Left ventricle myocardium superior (tissue), 1 donor: Measurements from ENCODE around the gene PPP2R5B. TPM values are rescaled to one million over a fixed set of nuclear protein-coding genes. Genes with fewer than 3 reads are reported as not detected.

Experiments
- ATAC-seq: fragments of 200-7000 bp; cut with Tn5 transposase; one replicate; pipeline ENCODE4 v1.9.1; 2020; ENCODE audit warnings: mild to moderate bottlenecking, moderate library complexity
- DNase-seq: peaks from one replicate; pipeline ENCODE4 v3.0.0-alpha.2; 2020
- intact Hi-C: fragments of 100-400 bp; cut with micrococcal nuclease; formaldehyde crosslinking; loops from one replicate; pipeline ENCODE4 v1.11.0; 2022
- total RNA-seq: library from RNA; stranded (reverse); fragmentation: NEBNext Ultra II Directional; extraction: Animal tissue kit (Norgen Biotek cat#: 25700); gene quantifications from one replicate; pipeline ENCODE4 v1.2.1, GENCODE V29; 2021
- donor health status: DM: no; HTN: yes; CAD: no; lungs with severe emphysema.

Gene PPP2R5B
- total RNA-seq, 1 donor from 2014 or later: 18.4 TPM

DNA sequence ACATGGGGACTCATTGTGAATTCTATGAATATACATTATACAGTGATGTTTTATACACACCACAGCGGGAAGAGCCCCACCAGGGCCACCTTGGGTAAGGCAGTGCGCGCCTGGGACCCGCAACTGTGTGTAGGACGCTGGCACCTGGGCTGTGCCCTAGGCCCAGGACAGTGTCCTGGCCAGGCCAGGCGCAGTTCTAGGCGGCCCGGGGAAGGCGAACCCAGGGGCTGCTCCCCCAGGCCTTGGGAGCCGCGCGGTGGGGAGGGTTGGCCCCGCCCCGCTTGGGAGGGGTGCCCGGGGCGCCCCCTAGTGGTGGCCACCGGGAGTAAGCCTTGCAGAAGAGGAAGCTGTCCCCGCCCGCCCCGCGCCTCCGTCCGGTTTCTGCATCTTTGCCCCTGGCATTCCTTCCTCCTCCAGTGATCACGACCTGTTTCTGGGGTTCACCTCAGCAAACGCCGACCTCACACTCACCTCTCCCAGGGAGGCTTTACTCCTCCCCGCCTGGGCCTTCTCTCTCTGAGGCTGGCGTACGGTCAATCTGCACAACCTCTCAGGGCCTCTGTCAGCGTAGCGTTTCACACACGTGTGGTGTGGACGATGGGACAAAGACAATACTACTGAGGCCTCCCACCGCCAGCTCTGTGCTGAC is 36.6 kb upstream of the PPP2R5B start:
- DNase-seq: peak; percentile 91
- peak; percentile 93 for ATAC-seq
- intact Hi-C loops: no loop called here

DNA sequence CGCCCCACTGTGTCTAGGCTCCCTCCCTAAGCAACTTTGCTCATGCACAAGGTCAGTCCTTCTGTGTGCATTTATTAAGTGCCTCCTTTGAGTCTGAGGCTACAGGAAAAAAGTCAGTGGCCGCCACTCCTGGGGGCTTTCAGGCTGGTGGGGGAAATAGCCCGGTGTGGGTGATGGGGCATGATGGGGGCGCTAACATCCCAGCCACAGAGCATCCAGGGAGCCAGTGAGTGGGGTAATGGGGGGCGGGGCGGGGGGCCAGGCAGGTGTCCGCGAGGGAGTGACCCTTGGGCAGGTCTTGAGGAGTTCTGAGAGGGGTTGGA is 36.1 kb upstream of the PPP2R5B start:
- DNase-seq (no peak), ATAC-seq (no peak)
- intact Hi-C loops: no loop called here

DNA sequence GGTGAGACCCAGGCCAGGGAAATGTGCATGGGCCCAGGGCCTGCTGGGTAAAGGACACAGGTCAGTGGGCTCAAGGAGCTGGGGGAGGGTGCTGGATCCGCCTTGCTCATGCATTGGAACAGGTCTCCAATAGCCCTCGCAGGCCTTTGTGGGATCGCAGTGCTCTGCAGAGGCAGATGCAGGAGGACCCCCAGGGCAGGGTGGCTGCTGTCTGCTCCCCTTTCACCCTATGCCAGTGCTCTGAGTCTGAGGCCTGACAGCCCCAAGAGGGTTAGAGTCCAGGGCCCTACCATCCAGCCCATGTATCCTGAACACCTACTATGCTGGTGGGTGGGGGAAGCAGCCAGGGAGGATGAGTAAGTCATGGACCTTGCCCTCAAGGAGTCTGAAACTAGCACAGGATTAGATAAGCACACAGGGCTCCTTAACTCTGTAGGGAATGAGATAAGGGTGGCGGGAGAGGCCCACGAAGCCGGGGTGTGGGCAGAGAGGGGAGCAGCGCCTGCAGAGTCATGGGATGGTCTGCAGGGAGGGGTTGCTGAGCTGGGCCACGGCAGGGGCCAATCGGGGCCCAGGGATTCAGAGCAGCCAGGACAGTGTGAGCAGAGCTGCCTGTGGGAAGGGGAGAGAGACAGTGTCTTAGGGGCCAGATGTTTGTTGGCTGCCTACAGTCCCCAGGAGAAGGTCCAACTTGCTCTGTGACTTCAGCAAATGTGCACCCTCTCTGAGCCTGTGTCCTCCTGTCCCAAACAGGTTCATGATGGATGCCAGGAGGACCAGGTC is 35.6 kb upstream of the PPP2R5B start:
- ATAC-seq: no peak
- no peak for DNase-seq
- intact Hi-C loops: no loop called here

DNA sequence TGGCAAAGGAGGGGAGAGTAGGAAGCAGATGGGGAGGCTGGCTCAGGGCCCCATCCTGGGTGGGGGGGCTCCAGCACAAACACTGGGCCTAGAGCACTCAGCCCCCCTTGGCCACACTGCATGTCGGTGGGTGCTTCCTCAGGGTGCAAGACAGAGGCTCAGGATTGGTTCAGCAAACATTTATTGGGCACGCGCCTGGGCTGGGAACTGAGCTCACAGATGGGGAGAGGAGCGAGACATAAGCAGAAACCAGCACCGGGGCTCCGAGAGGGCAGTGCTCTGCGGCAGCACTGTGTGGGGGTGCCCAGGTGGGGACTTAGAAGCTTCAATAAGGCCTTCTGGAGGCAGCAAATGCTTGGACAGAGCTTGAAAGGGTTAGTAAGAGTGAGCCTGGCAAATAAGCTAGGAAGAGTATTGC is 34.0 kb upstream of the PPP2R5B start:
- DNase-seq (no peak), ATAC-seq (no peak)
- intact Hi-C loops: no loop called here

DNA sequence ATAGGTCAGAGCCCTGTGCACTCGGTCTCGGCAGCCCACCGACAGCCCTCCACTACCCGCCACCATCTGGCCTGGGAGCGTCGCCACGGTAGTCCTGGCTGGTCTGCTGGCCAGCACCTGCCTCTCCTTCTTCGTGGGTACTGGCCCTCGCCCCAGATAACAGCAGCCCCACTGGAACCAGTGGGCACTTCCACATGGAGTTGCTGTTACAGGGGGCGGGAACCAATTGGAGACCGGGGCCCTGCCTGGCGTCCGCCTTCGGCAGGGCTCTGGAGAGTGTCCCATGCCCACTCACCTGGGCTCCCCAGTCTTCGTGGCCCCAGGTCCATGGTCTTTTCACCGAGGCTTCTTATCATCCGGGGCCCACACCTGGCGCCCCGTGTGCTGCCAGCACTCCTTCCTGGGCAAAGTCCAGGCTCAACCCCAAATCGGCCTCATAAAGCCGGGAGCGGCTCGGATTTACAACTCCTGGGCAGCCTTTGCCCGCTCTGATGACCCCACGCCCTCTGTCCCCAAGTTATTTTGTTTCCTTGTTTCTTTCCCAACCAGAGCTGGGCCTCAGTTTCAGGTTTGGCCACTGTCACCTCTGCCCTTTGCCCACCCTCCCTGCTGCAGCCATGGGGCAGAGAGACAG is 33.2 kb upstream of the PPP2R5B start:
- DNase-seq: no peak
- no peak for ATAC-seq
- intact Hi-C loops: no loop called here

DNA sequence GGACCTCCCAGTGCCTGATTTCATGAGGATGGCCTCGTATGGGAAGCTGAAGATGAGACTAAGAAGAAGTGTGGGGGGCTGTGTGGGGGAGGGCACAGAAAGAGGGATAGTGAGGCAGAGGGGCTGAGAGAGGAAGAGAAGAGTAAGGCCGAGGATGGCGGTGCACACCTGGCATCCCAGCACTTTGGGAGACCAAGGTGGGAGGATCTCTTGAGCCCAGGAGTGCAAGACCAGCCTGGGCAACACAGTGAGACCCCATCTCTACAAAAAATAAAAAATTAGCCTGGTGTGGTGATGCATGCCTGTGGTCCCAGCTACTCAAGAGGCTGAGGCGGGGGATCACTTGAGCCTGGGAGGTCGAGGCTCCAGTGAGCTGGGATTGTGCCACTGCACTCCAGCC is 32.6 kb upstream of the PPP2R5B start:
- DNase-seq: no peak
- ATAC-seq: no peak
- intact Hi-C loops: no loop called here

DNA sequence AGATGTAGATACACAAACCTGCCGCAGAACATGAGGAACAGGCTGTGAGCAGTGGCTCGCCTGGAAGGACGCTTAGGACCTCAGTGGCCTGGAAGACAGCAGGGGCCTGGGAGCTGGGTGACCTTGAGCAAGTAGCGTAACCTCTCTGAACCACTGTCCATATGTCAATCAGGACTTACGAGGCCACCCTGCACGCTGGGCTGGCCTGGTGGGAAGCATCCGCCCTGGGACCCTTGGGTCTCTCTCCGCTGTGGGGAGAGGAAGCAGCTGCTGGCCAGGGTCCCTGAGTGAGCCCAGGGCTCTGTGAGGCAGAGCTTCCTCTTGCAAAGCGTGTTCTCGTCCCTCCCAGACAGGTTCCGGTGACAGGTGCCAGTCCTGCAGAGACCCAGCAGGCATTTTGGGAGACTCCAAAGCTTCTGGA is 32.1 kb upstream of the PPP2R5B start:
- peak; percentile 55 for DNase-seq
- intact Hi-C loops: no loop called here
- ATAC-seq: peak; percentile 5

DNA sequence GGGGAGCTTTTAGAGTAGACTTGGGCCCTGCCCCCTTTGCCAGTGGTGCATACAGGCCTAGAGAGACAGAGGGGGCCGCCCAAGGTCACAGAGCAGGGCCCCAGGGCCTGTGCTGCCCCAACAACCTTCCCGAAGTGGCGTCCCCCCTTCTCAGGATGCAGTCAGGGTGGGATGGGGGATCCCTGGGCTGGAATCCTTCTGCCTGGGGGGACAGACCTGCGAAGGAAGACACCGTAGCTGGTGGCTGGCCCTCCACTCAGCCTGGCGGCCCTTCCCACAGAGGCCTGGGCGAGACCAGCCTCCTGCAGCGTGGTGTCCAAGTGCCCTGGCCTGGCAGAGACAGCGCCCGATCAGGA is 31.7 kb upstream of the PPP2R5B start:
- intact Hi-C loops: no loop called here
- DNase-seq (no peak), ATAC-seq (no peak)

DNA sequence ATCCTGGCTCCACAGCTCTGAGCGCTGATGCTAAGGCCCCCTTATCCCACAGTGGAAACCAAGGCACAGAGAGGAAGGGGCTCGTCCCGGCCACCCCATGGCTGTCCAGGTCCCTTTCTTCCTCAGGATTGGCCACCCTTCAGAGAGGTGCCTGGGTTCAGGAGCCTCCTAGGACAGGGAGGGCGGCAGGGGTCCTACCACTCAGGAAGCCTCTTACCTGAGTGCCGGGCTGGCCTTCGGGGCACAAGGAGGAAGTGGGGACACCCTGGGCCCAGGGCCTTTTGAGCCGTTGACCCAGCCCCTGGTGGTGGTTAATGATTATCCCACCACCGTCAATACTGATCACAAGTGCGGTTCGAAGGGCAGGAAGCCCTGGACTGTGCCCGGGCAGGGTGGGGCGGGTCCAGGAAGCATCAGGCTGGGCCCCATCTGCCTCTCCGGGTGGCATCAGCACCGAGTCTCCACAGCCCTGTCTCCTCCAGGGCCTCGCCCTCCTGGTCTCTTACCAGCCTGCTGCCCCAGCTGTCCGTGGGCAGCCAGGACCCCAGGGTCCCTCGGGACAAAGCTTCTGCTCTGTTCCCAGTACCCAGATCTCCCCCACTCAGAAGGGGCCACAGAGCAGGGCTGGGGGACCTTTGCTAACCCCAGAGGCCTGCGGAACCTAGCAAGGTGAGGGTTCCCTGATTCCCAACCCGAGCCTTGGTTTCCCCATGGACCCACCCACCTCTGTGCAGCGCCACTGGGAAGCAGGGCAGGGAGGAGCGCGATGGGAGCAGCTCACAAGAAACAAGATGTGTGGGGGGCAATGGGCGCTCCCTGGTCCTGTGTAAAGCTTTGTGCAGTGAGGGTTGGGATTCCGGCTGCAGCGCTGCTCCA is 31.1 kb upstream of the PPP2R5B start:
- ATAC-seq: peak; percentile 3
- intact Hi-C loops: loop anchor here (2.0 kb wide), 1 partner anchor 47 kb away; no protein-coding TSS in a partner anchor
- DNase-seq: no peak

DNA sequence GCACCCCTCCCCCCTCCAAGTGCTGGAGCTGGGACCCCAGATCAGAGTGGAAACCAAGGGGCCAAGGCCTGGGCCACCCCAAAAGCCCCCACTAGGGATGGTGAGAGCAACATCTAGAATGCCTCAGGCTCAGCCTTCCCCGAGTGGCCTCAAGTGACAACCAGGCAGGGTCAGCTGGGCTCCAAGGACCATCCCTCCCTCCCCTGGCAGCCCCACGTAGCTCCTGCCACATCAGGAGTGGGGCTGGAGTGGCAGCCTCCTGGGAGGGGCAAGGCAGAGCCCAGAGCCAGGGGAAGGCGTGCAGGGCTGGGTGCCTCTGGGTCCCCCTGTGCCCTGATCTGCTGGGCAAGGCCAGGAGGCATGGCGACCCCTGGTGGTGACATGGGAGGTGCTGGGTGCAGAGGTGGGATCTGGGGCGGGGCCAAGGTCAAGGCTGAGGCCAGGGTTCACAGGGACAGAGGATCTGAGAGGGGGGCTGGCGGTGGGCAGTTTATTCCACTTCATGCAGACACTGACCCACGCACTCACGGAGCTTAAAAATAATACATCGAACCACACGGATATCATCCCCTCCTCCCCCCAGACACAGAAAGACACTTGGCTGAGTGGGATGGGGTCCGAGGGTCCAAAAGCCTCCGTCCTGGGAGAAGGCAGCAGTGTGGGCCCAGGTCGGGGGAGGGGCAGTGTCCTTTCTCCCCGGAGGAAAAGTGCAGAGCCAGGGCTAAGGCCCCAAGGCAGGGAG is 30.2 kb upstream of the PPP2R5B start:
- peak; percentile 95 for DNase-seq
- intact Hi-C loops: loop anchor here (2.0 kb wide), 1 partner anchor 47 kb away; no protein-coding TSS in a partner anchor
- ATAC-seq: peak; percentile 86

DNA sequence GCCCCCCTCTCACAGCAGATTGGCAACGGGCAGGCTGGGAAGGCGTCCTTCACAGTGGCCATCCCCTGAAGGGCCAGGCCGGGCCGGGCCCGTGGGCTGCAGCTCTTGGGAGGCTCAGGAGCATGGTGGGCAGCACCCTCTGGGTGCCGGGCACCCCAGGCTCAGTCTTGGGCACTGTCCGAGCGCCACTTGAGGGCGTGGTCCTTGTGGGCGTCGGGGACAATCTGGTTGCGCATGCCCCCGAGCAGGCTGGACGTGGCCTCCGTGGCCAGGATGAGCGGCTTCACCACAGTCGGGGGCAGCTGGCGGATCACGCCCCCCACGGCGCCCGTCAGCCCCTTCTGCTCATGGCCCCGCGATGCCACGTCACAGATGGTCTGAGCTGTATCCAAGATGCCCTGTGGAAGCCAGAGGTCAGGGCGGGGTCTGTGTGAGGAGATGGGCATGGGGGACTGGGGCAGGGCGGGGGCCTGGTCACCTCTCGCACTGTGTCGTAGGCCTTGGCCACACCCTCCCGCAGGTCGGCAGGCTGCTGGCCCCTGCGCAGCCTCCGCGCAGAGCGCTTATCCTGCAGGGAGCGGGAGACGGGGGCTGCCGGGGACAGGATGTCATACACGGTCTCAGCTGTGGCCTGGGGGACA is 29.6 kb upstream of the PPP2R5B start:
- ATAC-seq (peak; percentile 4), DNase-seq (no peak)
- intact Hi-C loops: loop anchor here (2.0 kb wide), 1 partner anchor 48 kb away; no protein-coding TSS in a partner anchor

DNA sequence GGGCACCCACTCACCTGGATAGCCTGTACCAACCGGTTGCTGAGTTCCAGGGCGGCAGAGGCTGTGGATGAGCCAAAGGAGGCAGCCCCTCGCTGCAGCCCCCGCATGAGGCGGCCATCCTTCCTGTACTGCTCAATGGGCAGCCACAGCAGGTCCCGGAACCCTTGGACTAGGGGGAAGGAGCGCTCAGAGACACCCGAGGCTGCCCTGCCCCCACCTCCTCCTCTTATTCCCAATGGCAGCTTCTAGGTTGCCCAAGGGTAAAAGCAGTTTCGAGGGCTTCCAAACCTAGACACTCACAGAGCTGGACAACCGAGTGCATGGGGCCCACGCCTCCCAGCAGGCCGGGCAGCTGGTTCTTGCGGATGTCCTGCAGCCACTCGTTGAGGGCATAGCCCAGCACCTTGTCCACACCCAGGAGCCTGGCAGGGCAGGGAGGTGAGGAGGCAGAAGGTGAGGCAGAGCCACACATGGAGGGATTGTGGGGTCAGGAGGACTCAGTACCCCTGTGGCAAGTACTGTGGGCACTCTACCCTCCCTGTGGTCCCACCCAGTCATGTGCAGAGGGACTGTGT is 28.0 kb upstream of the PPP2R5B start:
- DNase-seq (no peak), ATAC-seq (no peak)
- intact Hi-C loops: no loop called here

DNA sequence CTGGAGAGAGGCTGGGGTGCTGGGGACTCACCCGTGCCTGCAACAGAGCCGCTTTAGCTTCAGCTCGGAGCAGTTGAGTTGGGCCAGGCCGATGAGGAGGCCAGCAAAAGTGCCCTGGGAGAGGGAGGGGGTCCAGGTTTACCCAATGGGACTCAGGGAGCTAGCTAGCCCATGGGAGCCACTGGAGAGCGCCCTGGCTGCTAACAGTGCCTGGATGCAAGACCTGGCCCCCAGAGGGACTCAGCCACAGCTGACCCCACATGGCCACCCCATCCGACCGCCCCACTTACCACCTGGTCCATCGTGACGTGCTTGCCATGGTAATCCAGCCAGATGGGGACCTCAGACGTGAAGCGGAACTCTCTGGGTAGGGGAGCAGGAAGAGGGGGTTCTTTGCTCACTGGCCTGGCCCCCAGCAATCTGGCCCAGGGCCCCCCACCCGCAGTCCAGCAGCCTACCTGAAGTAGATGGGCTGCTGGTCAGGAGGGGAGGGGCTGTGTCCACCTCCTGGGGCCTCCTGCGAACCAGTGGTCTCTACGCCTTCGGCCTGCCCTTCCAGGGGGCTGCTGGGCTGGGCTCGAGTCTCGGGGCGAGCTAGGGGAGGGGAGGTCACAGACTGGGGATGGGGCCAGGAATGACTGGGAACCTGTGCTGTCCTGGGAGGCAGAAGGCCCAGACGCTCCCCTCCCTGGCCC is 27.0 kb upstream of the PPP2R5B start:
- no peak for ATAC-seq
- DNase-seq: no peak
- intact Hi-C loops: no loop called here

DNA sequence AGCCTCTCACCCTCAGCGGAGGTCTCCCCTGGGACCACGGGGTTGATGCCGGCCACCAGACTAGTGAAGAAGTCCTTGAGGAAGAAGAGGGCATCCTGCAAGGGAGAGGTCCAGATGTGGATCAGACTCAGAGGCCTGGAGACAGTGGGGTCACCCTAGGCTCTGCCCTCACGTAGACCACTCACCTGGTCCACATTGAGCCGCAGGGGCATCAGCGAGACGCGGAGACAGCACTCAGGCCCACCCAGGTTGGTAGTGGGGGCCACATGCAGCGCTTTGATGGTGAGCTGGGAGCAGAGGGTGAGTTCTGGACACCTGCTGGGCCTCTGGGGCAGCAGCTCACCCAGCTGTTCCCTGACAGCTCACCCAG is 26.4 kb upstream of the PPP2R5B start:
- no peak for DNase-seq
- intact Hi-C loops: no loop called here
- no peak for ATAC-seq

DNA sequence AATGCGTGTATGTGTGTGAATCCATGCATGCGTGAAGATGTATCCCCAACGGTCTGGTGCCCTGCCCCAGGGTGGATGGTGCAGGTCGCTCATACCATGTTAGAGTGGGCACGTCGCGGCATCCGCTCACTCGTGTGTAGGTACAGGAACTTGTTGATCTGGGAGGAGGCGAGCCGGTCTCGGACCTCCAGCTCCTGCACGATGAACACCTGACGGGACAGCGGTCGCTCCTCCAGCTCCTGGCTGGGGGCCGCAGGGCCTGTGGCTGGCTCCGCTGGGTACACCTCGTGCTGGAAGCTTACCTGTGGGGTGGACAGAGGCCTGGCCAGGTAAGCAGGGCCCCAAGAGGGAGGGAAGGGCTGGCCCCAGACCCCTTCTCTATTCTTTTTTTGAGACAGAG is 25.9 kb upstream of the PPP2R5B start:
- ATAC-seq (no peak), DNase-seq (no peak)
- intact Hi-C loops: no loop called here

DNA sequence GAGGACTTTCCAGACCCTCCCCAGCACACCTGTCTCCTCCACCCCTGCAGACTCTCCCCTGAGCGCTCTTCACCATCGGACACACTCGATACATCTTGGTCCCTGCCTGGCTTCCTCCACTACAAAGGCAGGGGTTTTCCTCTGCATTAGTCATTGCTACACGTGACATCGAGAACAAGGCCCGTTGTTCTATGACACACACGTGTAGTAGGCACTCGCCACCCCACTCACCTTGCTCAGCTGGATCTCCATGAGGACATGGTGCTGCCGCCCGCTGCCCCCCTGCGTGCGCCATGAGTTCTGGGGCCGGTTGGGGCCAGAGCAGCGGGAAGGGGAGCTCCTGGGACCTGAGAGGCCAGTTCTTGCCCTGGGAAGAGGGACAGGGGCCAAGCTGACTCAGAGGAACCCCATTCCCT is 24.2 kb upstream of the PPP2R5B start:
- intact Hi-C loops: no loop called here
- ATAC-seq (no peak), DNase-seq (no peak)

DNA sequence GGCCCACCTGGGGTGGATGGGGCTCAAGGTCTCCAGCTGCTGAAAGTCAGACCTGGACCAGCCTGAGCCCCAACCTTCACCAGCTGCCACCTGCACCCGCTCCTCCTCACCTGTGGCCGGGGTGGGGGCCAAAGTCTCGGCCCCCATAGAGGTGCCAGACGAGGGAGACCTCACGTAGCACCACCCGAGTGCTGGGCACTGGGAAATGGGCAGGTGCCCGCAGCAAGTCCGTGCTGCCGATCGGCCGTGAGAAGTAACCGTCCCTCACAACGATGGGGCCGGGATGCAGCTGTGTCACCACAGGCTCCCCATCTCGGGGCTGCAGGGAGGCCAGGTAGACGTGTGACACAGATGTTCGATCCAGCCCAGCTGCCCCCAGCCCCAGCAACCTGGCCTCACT is 23.7 kb upstream of the PPP2R5B start:
- no peak for DNase-seq
- intact Hi-C loops: no loop called here
- ATAC-seq: no peak
